ENCODE measurements around the gene ACVR1B. TPM values are rescaled to one million over a fixed set of nuclear protein-coding genes. Genes with fewer than 3 reads are reported as not detected.

ACVR1B gene
- total and polyA plus RNA-seq, 2 donors (not counting 1 experiment from before 2014, with no cell fraction given), result 3.4 to 10.6 TPM

GRCh38 chr12:52022841-52023181 is 71.3 kb downstream of the ACVR1B start:
- peak overlapping the region; percentile 88 for H3K4me3 Mint-ChIP-seq
- WGBS (ENCODE audit: insufficient coverage), result 6% methylated on average over 13 of the region's 14 CpGs
- H3K36me3 ChIP-seq (replicated peaks in 1 of 2; ENCODE audit: control extremely low read depth in 1 of 2, control insufficient read depth in 1 of 2, extremely low read depth in 1 of 2, insufficient read depth in 2 of 2, low read length in 1 of 2), result no peaks in the 10 kb centered on the region
- POLR2A ChIA-PET, result interaction anchor here (0.7 to 4.8 kb wide), 8 partner anchors 10 to 47 kb away, joined by 3 to 28 read pairs (median 6); partner anchors contain the start of genes ATG101 and TAMALIN
- H3K27ac Mint-ChIP-seq, result peak overlapping the region; percentile 56
- no peaks in the 10 kb centered on the region for H3K79me2 ChIP-seq (ENCODE audit: control insufficient read depth, insufficient read depth, low read length)
- peak overlapping the region in 4 of 5 experiments; percentile 53 to 77 (median 60) for H3K4me3 ChIP-seq (ENCODE audit: control extremely low read depth in 1 of 5, extremely low read depth in 1 of 5, insufficient read depth in 1 of 5, low read depth in 2 of 5, low read length in 4 of 5)
- no peaks in the 10 kb centered on the region for H3K27me3 ChIP-seq (replicated peaks in 1 of 4; ENCODE audit: control extremely low read depth in 1 of 4, control insufficient read depth in 3 of 4, insufficient read depth in 4 of 4, low read length in 3 of 4)
- intact Hi-C loops (cut with micrococcal nuclease), result loop anchor here (1.0 kb wide), 1 partner anchor 17 kb away; the partner anchor contains the start of gene TAMALIN
- peak overlapping the region; percentile 100 for H3K4me2 ChIP-seq (replicated peaks; ENCODE audit: low read depth, low read length, poor library complexity, severe bottlenecking)
- H3K4me1 ChIP-seq (ENCODE audit: control insufficient read depth in 2 of 2, insufficient read depth in 2 of 2, low read length in 2 of 2), result peaks cover 35 to 56% of the 10 kb centered on the region in 2 donors
- TF ChIP-seq, protein P1, sequence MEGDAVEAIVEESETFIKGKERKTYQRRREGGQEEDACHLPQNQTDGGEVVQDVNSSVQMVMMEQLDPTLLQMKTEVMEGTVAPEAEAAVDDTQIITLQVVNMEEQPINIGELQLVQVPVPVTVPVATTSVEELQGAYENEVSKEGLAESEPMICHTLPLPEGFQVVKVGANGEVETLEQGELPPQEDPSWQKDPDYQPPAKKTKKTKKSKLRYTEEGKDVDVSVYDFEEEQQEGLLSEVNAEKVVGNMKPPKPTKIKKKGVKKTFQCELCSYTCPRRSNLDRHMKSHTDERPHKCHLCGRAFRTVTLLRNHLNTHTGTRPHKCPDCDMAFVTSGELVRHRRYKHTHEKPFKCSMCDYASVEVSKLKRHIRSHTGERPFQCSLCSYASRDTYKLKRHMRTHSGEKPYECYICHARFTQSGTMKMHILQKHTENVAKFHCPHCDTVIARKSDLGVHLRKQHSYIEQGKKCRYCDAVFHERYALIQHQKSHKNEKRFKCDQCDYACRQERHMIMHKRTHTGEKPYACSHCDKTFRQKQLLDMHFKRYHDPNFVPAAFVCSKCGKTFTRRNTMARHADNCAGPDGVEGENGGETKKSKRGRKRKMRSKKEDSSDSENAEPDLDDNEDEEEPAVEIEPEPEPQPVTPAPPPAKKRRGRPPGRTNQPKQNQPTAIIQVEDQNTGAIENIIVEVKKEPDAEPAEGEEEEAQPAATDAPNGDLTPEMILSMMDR (IDR thresholded peaks at IDR 0.05), result no peak
- no peak for TF ChIP-seq EZH2 (IDR thresholded peaks at IDR 0.05; ENCODE audit: borderline replicate concordance, insufficient read depth, low read depth, low read length, poor library complexity, severe bottlenecking)
- H3K27ac ChIP-seq (ENCODE audit: low read length in 2 of 2), result peak overlapping the region in 1 of 2 donors; percentile 31
- peaks cover 52% of the 10 kb centered on the region for H3K4me1 Mint-ChIP-seq
- peak; percentile 4 for ATAC-seq (ENCODE audit: low read depth)
- no peaks in the 10 kb centered on the region for H4K20me1 ChIP-seq (ENCODE audit: control insufficient read depth, insufficient read depth, low read length, poor library complexity, severe bottlenecking)
- H3K9me3 ChIP-seq (ENCODE audit: control extremely low read depth in 1 of 3, control insufficient read depth in 2 of 3, insufficient read depth in 1 of 3, low read length in 2 of 3), result no peaks in the 10 kb centered on the region
- DNase-seq, result no peak
- CTCF ChIA-PET, result interaction anchor here (1.2 to 32.6 kb wide), 11 partner anchors 9 to 101 kb away, joined by 3 to 1315 read pairs (median 19); partner anchors contain the start of genes ATG101, NR4A1, SMIM41 and TAMALIN
- H2AFZ ChIP-seq (ENCODE audit: insufficient read depth, low read depth, low read length, poor library complexity, severe bottlenecking), result peak overlapping the region; percentile 71
- no peaks in the 10 kb centered on the region for H3K27me3 Mint-ChIP-seq
- H3K9ac ChIP-seq (ENCODE audit: low read length), result peak overlapping the region; percentile 74
- H3K9me3 Mint-ChIP-seq (ENCODE audit: insufficient read depth), result no peaks in the 10 kb centered on the region

Data from B cell (primary cell).